Bronchial epithelial cell (primary cell): Measurements from ENCODE around the gene PSTPIP2. TPM values are rescaled to one million over a fixed set of nuclear protein-coding genes. Genes with fewer than 3 reads are reported as not detected.
"Not testable (repeated sequence)": the region's sequence is repeated elsewhere in the genome, so short reads cannot be mapped to it uniquely, and the experiment has no call there.

ENCODE experiments used
- DNase-seq: peaks from one replicate; pipeline ENCODE4 v3.0.0-alpha.2; 2010; ENCODE audit warnings: low read depth
- FAIRE-seq: peaks from 2 replicates; lab custom pipeline; 2011; peaks lifted over from hg19 to GRCh38; lab: Jason Lieb, UNC
- H3K27me3 ChIP-seq: 2 replicates; pipeline ENCODE4 v1.5.1; 2011; ENCODE audit warnings: low read length; ENCODE audit not compliant: control insufficient read depth, insufficient read depth
- H3K36me3 ChIP-seq: 2 replicates; pipeline ENCODE4 v1.5.1; 2011; ENCODE audit warnings: low read length; ENCODE audit not compliant: control insufficient read depth, insufficient read depth
- H3K4me3 ChIP-seq: 2 replicates; pipeline ENCODE4 v1.5.1; 2011; ENCODE audit warnings: mild to moderate bottlenecking, low read depth, low read length, control low read depth
- CTCF ChIP-seq: IDR thresholded peaks from 2 replicates; pipeline ENCODE4 v1.5.1; 2011; ENCODE audit warnings: mild to moderate bottlenecking, moderate library complexity, low read length, control low read depth, inconsistent platforms; ENCODE audit not compliant: insufficient read depth, severe bottlenecking
- total RNA-seq: library from RNA; depleted of rRNA; stranded (reverse); fragments of >200 nt; gene quantifications from 2 replicates; pipeline ENCODE4 v1.2.1, GENCODE V29; 2014

Gene PSTPIP2
- total RNA-seq, 1 donor from 2014 or later: 6.6 TPM

GRCh38 chr18:45976566-45976965 lies 95.5 kb downstream of the PSTPIP2 start:
- Histone ChIP-seq H3K27me3 (no peaks in the 10 kb centered on the region), H3K4me3 (no peak overlapping the region), H3K36me3 (no peaks in the 10 kb centered on the region)
- FAIRE-seq: no peak
- TF ChIP-seq CTCF: no peak
- DNase-seq: no peak

GRCh38 chr18:45974088-45974536 lies 97.9 kb downstream of the PSTPIP2 start:
- TF ChIP-seq CTCF: peak; percentile 66
- no peak for FAIRE-seq
- peak; percentile 87 for DNase-seq

GRCh38 chr18:45967007-45967706 lies 104.9 kb downstream of the PSTPIP2 start, which contains the start of gene EPG5:
EPG5 (minus strand) TSS chr18:45967329; CDS start chr18:45967239, 90 bp downstream.
- DNase-seq: peak; percentile 92
- FAIRE-seq: no peak
- no peak for TF ChIP-seq CTCF
- Histone ChIP-seq H3K36me3 (no peaks in the 10 kb centered on the region), H3K27me3 (no peaks in the 10 kb centered on the region), H3K4me3 (peak within 1 kb of the TSS; percentile 53)

More at GRCh38 chr18:45974088-45974536, 97.9 kb downstream of the PSTPIP2 start:
- Histone ChIP-seq H3K4me3 (no peak overlapping the region), H3K27me3 (no peaks in the 10 kb centered on the region), H3K36me3 (no peaks in the 10 kb centered on the region)

GRCh38 chr18:45964913-45965312 lies 107.1 kb downstream of the PSTPIP2 start:
- not testable (repeated sequence) for H3K27me3 ChIP-seq, H3K4me3 ChIP-seq, FAIRE-seq, DNase-seq, H3K36me3 ChIP-seq

- no peak for TF ChIP-seq CTCF
- H3K4me3 ChIP-seq: no peak overlapping the region
- no peaks in the 10 kb centered on the region for H3K27me3 ChIP-seq
- no peaks in the 10 kb centered on the region for H3K36me3 ChIP-seq
- DNase-seq (no peak), FAIRE-seq (no peak)
Measured at GRCh38 chr18:45962866-45963265, 109.2 kb downstream of the PSTPIP2 start.

GRCh38 chr18:45962461-45962860 lies 109.6 kb downstream of the PSTPIP2 start:
- Histone ChIP-seq H3K4me3 (no peak overlapping the region), H3K36me3 (no peaks in the 10 kb centered on the region), H3K27me3 (no peaks in the 10 kb centered on the region)
- DNase-seq: peak; percentile 77
- FAIRE-seq: no peak
- no peak for TF ChIP-seq CTCF

GRCh38 chr18:45959484-45959883 lies 112.6 kb downstream of the PSTPIP2 start:
- not testable (repeated sequence) for FAIRE-seq, H3K36me3 ChIP-seq, H3K27me3 ChIP-seq, DNase-seq, H3K4me3 ChIP-seq
